ENCODE data around the gene CEP128.

- TF ChIP-seq, protein P1, sequence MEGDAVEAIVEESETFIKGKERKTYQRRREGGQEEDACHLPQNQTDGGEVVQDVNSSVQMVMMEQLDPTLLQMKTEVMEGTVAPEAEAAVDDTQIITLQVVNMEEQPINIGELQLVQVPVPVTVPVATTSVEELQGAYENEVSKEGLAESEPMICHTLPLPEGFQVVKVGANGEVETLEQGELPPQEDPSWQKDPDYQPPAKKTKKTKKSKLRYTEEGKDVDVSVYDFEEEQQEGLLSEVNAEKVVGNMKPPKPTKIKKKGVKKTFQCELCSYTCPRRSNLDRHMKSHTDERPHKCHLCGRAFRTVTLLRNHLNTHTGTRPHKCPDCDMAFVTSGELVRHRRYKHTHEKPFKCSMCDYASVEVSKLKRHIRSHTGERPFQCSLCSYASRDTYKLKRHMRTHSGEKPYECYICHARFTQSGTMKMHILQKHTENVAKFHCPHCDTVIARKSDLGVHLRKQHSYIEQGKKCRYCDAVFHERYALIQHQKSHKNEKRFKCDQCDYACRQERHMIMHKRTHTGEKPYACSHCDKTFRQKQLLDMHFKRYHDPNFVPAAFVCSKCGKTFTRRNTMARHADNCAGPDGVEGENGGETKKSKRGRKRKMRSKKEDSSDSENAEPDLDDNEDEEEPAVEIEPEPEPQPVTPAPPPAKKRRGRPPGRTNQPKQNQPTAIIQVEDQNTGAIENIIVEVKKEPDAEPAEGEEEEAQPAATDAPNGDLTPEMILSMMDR (tag by site-specific recombination; IDR thresholded peaks at IDR 0.05), result no peak
- no peak for TF ChIP-seq REST (tag by site-specific recombination; IDR thresholded peaks at IDR 0.05)
These were observed 281.8 kb downstream of the CEP128 start for GRCh38 chr14:80659783-80660182.

All from HEK293 (cell line).